Stimulated activated naive CD4-positive, alpha-beta T cell treated with Interleukin-2 at 50 U/mL for 16 hours (primary cell): ENCODE results near the gene SS18.
"Not testable (repeated sequence)": the region's sequence is repeated elsewhere in the genome, so short reads cannot be mapped to it uniquely, and the experiment has no call there.

Source experiments
- DNase-seq: peaks from one replicate; lab custom pipeline; 2025; lab: John Stamatoyannopoulos, UW

The SS18 gene, protein sequence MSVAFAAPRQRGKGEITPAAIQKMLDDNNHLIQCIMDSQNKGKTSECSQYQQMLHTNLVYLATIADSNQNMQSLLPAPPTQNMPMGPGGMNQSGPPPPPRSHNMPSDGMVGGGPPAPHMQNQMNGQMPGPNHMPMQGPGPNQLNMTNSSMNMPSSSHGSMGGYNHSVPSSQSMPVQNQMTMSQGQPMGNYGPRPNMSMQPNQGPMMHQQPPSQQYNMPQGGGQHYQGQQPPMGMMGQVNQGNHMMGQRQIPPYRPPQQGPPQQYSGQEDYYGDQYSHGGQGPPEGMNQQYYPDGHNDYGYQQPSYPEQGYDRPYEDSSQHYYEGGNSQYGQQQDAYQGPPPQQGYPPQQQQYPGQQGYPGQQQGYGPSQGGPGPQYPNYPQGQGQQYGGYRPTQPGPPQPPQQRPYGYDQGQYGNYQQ

DNA sequence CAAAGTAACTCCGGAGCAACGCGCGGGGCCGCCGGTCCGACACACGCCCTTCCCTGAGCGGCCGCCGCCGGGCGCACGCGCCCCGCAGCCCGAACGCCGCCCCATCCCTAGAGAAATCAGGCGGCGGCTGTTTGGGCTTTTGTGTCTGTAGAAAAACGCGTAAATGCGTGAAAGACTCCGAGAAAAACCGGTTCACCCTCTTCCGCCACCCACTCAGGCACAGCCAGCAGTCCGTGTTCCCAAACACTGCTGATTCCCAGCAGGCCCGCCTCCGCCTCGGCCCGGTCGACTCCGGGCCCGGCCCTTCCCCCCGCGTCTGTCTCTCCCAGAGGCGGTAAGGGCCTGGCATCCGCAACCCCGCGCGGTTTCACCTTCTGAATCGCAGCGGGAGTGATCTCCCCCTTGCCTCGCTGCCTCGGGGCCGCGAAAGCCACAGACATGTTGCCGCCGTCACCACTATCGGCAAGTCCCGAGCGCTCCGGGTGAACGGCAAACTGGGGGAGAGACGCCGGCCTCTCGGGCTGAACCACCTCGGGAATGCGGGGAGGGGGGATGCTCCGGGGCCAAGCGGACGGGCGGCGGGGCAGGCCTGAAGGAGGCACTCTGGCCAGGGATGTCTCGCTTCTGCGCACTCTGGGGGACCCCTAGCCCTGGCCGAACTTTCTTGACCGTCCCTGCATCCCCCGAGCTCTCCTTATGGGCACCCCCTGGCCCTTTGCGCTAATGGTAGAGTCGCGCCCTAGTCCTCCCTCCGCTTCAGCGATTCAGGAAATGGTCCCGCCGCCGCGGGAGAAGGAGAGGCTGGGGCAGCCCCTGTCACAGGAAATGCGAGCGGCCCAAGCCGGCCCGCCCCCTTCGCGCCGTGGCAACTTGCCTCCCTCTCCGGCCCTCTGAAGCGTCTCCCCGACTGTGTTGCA, at the start of gene SS18:
SS18 (minus strand) TSS at position 484 of the 917 bp plus-strand sequence; CDS start at position 440, 44 bp downstream.
- peak; percentile 88 for DNase-seq

DNA sequence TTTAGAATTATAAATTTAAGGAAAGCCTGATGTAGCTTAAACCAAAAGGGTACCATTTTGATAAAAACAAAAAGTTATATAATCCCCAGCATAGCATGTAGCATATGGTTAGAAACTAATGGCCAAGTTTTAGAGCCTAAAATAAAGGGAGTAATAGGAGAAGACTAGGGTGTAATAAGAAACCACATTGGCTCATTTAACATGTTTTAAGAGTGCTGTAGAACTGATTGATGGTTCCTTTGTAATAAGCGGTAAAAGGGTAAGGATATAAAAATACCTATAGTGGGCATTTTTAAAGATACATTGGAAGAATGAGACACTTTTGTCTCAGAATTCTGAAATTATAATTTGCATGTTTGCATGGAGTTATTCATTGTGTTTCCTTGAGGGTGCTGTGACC, 45.1 kb upstream of the SS18 start:
- DNase-seq = no peak

- DNase-seq = no peak
Observed at GRCh38 chr18:26134107-26134506, 43.7 kb upstream of the SS18 start.

DNA sequence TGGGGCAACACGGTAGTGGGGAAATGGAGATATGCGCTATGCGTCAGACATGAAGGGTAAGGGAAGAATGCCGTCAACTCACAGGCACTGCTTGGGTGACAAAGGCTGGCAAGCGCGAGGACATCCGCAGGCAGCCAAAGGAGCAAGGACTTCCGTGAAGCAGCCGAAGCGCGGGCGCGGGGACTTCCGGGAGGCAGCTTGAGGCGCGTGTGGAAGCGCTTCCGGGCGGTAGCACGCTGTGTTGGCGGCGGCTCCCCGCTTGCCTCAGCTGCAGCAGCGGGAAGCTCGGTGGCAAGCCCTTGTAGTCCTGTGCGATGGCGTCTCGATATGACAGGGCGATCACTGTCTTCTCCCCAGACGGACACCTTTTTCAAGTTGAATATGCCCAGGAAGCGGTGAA, 43.2 kb upstream of the SS18 start, which contains the start of gene PSMA8:
PSMA8 (plus strand) TSS at position 218 of the 400 bp plus-strand sequence; CDS start at position 315, 97 bp downstream.
- DNase-seq = peak; percentile 24

GRCh38 chr18:26128192-26128591, 37.8 kb upstream of the SS18 start:
- not testable (repeated sequence) for DNase-seq

DNA sequence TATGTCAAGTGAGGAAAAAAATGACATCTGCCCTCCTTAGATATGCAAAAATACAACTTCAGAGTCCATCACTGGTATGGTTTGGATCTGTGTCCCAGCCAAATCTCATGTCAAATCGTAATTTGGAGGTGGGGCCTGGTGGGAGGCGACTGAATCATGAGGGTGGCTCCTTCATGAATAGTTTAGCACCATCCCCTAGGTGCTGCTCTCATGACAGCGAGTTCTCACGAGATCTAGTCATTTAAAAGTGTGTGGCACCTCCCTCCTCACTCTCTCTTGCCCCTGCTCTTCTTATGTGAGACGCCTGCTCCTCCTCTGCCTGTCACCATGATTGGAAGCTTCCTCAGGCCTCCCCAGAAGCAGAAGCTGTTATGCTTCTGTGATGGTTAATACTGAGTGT, 37.4 kb upstream of the SS18 start:
- DNase-seq = no peak

DNA sequence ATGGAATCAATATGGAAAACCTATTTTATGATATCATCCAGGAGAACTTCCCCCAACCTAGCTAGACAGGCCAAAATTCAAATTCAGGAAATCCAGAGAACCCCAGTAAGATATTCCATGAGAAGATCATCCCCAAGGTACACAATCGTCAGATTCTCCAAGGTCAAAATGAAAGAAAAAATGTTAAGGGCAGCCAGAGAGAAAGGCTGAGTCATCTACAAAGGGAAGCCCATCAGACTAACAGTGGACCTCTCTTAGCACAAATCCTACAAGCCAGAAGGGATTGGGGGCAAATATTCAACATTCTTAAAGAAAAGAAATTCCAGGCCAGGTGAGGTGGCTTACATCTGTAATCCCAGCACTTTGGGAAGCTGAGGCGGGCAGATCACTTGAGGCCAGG, 31.6 kb upstream of the SS18 start:
- not testable (repeated sequence) for DNase-seq

- DNase-seq = no peak
Observed at GRCh38 chr18:26121476-26121875, 31.1 kb upstream of the SS18 start.

DNA sequence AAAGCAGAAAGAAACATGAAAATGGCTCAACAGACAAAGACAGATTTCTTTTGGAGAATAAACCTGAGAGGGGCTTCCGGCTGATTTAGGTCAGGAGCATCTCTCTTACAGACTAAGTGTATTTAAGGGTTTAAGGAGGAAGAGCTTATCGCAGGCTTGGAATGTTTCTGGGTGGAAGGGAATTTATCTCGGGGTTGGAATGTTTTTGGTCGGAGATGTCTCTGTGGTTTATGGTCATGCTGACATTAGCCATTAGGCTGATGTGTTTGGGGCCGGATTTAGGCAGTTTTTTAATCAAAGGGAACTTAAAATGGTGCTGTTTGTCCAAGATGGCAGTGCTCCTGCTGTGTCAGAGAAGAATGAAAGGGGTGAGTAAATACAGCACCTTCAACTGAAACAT, 28.8 kb upstream of the SS18 start:
- no peak for DNase-seq

GRCh38 chr18:26104035-26104434, 13.6 kb upstream of the SS18 start:
- no peak for DNase-seq

- DNase-seq = no peak
Observed at GRCh38 chr18:26103579-26103978, 13.2 kb upstream of the SS18 start.

DNA sequence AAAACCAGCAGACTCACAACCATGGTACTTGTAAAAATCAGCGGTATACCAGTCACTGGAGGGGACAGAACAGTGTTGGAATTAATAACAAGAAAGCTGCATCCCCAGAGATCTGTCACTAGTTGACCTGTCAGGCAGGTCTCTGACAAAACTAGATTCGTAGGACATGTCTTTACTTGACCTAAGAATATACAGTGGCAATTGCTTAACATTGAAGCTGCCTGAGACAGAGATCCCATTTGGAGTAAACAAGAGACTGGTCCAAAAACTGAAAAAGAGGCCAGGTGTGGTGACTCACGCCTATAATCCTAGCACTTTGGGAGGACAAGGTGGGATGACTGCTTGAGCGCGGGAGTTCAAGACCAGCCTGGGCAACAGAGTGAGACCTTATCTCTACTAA, 7.2 kb upstream of the SS18 start:
- no peak for DNase-seq

DNA sequence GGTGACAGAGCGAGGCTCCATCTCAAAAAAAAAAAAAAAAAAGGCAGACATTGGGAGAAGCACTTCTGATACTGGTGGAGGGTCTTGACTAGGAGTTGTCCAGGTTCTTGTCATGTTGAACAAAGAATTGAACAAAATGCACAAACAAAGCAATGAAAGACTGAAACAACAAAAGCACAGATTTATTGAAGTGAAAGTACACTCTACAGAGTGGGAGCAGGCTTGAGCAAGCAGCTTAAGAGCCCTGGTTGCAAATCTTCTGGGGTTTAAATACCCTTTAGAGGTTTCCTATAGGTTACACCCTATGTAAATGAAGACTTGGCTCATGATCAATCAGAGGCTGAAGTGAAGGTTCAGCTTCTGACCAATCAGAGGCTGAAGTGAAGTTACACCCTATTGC, 6.4 kb upstream of the SS18 start:
- no peak for DNase-seq

- peak; percentile 68 for DNase-seq
Observed at GRCh38 chr18:26091047-26091630, 726 bp upstream of the SS18 start.

DNA sequence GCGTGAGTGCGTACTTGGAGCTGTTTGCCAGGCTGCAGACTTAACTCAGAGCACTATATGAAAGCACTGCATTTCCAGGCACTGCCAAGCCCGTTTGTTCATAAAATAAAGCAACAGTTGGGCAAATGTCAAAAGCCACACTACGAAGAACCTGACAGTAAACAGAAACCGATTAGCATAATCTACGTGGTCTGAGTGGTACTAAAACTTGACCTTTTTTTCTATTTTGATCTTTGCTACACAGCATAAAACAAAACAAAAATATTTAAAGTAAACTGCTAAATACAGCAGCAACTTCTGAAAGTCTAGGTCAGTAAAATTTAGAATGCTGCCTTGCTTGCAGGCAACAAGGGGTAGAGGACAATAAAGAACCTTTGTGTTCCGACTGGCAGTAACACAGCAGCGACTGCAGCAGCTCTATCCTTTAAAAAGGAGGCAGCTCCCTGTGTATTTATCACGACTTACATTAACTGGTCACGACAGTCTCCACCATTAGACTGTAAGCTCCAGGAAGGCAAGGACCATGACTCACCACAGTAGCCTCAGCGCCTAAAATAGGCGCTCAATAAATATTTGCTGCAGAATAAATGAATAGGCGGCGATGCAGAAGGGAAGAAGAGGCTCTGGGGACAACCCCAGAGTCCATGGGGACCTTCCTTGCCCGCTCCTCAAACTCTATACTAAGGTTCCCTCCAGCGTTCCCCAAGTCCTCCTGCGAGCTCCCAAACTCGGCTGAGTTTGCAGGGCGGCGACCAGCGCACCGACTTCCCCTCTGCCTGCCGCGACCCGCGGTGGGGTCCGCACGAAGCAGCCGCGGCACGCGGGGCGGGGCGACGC, 902 bp downstream of the SS18 start:
- DNase-seq = no peak

DNA sequence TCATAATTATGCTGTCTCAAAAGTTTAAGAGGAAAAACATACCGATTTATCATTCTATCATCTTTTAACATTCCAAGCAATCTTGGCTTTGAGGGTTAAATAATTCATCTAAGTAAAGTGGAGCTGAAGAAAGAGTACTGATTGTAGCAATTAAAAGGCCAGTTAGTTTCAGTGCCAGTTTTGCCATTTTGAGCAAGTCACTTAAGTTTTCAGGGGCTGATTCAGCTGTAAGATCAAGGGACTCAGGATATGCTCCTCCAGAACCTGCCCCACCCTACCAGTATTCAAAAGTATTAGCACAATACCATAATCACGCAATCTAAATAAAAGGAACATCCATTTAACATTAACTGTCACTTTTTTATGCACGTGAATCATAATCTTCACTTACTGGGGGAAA, 1.9 kb downstream of the SS18 start:
- DNase-seq = no peak

- DNase-seq = no peak
Observed at GRCh38 chr18:26086959-26087358, 3.5 kb downstream of the SS18 start.

GRCh38 chr18:26085056-26085455, 5.4 kb downstream of the SS18 start:
- DNase-seq = no peak

- no peak for DNase-seq
Observed at GRCh38 chr18:26083099-26083498, 7.3 kb downstream of the SS18 start.

GRCh38 chr18:26082475-26082874, 7.9 kb downstream of the SS18 start:
- DNase-seq = no peak

DNA sequence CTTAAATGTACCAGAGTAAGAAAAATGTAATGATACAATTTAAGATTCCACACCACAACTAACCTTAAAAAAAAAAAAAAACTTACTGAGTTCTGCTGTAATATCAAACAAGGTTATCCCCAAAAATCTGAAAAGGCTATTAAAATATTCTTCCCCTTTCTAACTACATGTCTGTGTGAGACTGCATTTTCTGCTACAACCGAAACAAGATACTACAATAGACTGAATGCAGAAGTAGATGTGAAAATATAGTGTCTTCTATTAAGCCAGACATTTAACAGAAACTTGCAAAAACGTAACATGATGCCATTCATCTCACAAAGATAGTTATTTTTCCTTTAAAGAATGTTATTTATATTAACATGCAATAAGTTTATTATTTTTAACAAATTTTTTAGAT, 16.2 kb downstream of the SS18 start:
- no peak for DNase-seq

- DNase-seq = no peak
Observed at GRCh38 chr18:26073758-26074157, 16.7 kb downstream of the SS18 start.
